HepG2 (cell line): ENCODE results near the gene BEST2. TPM values are rescaled to one million over a fixed set of nuclear protein-coding genes. Genes with fewer than 3 reads are reported as not detected.
A peak's percentile ranks its signal among the peaks of the same experiment; 100 is the strongest.

Experiments used
- DR1 ChIP-seq: sonication (generic); formaldehyde crosslinking; IDR thresholded peaks from 2 replicates; pipeline ENCODE4 v1.8.0; 2021; ENCODE audit warnings: mild to moderate bottlenecking, missing genetic modification reagents, inconsistent platforms
- ELF3 ChIP-seq: IDR thresholded peaks from 2 replicates; pipeline ENCODE4 v1.6.1; 2016; ENCODE audit warnings: missing genetic modification reagents, missing compliant biosample characterization
- GABPB1 ChIP-seq: IDR thresholded peaks from 2 replicates; pipeline ENCODE4 v1.6.1; 2016; ENCODE audit warnings: mild to moderate bottlenecking, missing genetic modification reagents, moderate library complexity, missing compliant biosample characterization
- KLF11 ChIP-seq: IDR thresholded peaks from 2 replicates; pipeline ENCODE4 v1.6.1; 2016; ENCODE audit warnings: missing compliant biosample characterization
- MED1 ChIP-seq: sonication (generic); formaldehyde crosslinking; IDR thresholded peaks from 2 replicates; pipeline ENCODE4 v1.4.0; 2020; ENCODE audit warnings: missing genetic modification reagents
- NR1H2 ChIP-seq: sonication (generic); formaldehyde crosslinking; IDR thresholded peaks from 2 replicates; pipeline ENCODE4 v1.8.1; 2022; ENCODE audit warnings: low read depth, missing genetic modification reagents, borderline replicate concordance
- POLR2A ChIP-seq, 2 experiments: IDR thresholded peaks; 2 replicates each; pipeline ENCODE4 v1.6.1; 2011; ENCODE audit warnings: low read depth in 2 of 2, low read length in 2 of 2, mild to moderate bottlenecking in 1 of 2, moderate library complexity in 1 of 2; ENCODE audit not compliant: insufficient read depth in 1 of 2
- SALL1 ChIP-seq: sonication (generic); formaldehyde crosslinking; IDR thresholded peaks from 2 replicates; pipeline ENCODE4 v1.8.0; 2022; ENCODE audit warnings: mild to moderate bottlenecking, missing genetic modification reagents
- SIN3A ChIP-seq: IDR thresholded peaks from 2 replicates; pipeline ENCODE4 v1.6.1; 2011; ENCODE audit warnings: low read depth, mild to moderate bottlenecking, control low read depth, low read length, borderline replicate concordance
- U2AF1 ChIP-seq: fragments of 200-400 bp; formaldehyde crosslinking; optimal IDR thresholded peaks from 2 replicates; pipeline ENCODE3; 2017; ENCODE audit warnings: mild to moderate bottlenecking, low read depth, low read length
- ZBTB4 ChIP-seq: sonication (generic); formaldehyde crosslinking; IDR thresholded peaks from 2 replicates; pipeline ENCODE4 v1.4.0; 2020; ENCODE audit warnings: missing genetic modification reagents, mild to moderate bottlenecking, borderline replicate concordance
- ZC3H4 ChIP-seq: sonication (generic); formaldehyde crosslinking; IDR thresholded peaks from 2 replicates; pipeline ENCODE4 v1.4.0; 2020; ENCODE audit warnings: missing genetic modification reagents, borderline replicate concordance
- ZFP90 ChIP-seq: sonication (generic); formaldehyde crosslinking; IDR thresholded peaks from 2 replicates; pipeline ENCODE4 v1.8.0; 2022; ENCODE audit warnings: missing genetic modification reagents, mild to moderate bottlenecking, inconsistent platforms, borderline replicate concordance
- ZMYM4 ChIP-seq: sonication (generic); formaldehyde crosslinking; IDR thresholded peaks from 2 replicates; pipeline ENCODE4 v1.8.1; 2023; ENCODE audit warnings: mild to moderate bottlenecking, missing genetic modification reagents
- ZNF136 ChIP-seq: sonication (generic); formaldehyde crosslinking; IDR thresholded peaks from 2 replicates; pipeline ENCODE4 v1.8.1; 2022; ENCODE audit warnings: low read depth, mild to moderate bottlenecking, moderate library complexity, missing genetic modification reagents
- ZNF230 ChIP-seq: sonication (generic); formaldehyde crosslinking; IDR thresholded peaks from 2 replicates; pipeline ENCODE4 v1.4.0; 2020; ENCODE audit warnings: mild to moderate bottlenecking, missing genetic modification reagents
- ZNF256 ChIP-seq: sonication (generic); formaldehyde crosslinking; conservative IDR thresholded peaks from 2 replicates; pipeline ENCODE4 v1.4.0; 2020; ENCODE audit warnings: missing genetic modification reagents
- ZNF260 ChIP-seq: sonication (generic); formaldehyde crosslinking; IDR thresholded peaks from 2 replicates; pipeline ENCODE4 v1.4.0; 2020; ENCODE audit warnings: missing genetic modification reagents, low read depth, mild to moderate bottlenecking, borderline replicate concordance
- ZNF263 ChIP-seq: sonication (generic); formaldehyde crosslinking; IDR thresholded peaks from 2 replicates; pipeline ENCODE4 v1.4.0; 2020; ENCODE audit warnings: missing genetic modification reagents
- ZNF317 ChIP-seq: sonication (generic); formaldehyde crosslinking; IDR thresholded peaks from 2 replicates; pipeline ENCODE4 v1.5.0; 2020; ENCODE audit warnings: mild to moderate bottlenecking, missing genetic modification reagents
- ZNF430 ChIP-seq: sonication (generic); formaldehyde crosslinking; IDR thresholded peaks from 2 replicates; pipeline ENCODE4 v1.9.0; 2021; ENCODE audit warnings: mild to moderate bottlenecking, missing genetic modification reagents
- ZNF878 ChIP-seq: sonication (generic); formaldehyde crosslinking; IDR thresholded peaks from 2 replicates; pipeline ENCODE4 v1.8.1; 2023; ENCODE audit warnings: mild to moderate bottlenecking, missing genetic modification reagents, moderate library complexity
- ZSCAN20 ChIP-seq: sonication (generic); formaldehyde crosslinking; IDR thresholded peaks from 2 replicates; pipeline ENCODE4 v1.4.0; 2020; ENCODE audit warnings: missing genetic modification reagents, mild to moderate bottlenecking, borderline replicate concordance
- polyA plus RNA-seq, 8 experiments: library from polyadenylated mRNA; depleted of rRNA in 3 of 8; stranded (reverse) in 7 of 8; unstranded in 1 of 8; fragments of >200 nt; fragmentation: Illumina TruSeq in 4 of 8; extraction: Trizol in 4 of 8; gene quantifications; 2 replicates each; pipeline versions ENCODE4 v1.2.1 to v1.2.3, GENCODE V29; 2011 to 2016; ENCODE audit warnings: low read depth in 4 of 8, missing spikeins in 1 of 8, mixed read lengths in 1 of 8; ENCODE audit not compliant: insufficient read depth in 1 of 8
- total RNA-seq, 5 experiments: library from RNA; depleted of rRNA; stranded (reverse); fragments of >200 nt; fragmentation: Illumina TruSeq; extraction: Trizol; gene quantifications; 2 replicates each; pipeline ENCODE4 v1.2.3, GENCODE V29; 2016; ENCODE audit warnings: low read depth in 1 of 5
- TF ChIP-seq, protein P1 (sequence below): sonication (generic); formaldehyde crosslinking; IDR thresholded peaks from 2 replicates; pipeline ENCODE4 v1.4.0; 2020; ENCODE audit warnings: mild to moderate bottlenecking, missing genetic modification reagents, borderline replicate concordance
- TF ChIP-seq, protein P2 (sequence below): sonication (generic); formaldehyde crosslinking; IDR thresholded peaks from 2 replicates; pipeline ENCODE4 v1.4.0; 2020; ENCODE audit warnings: missing genetic modification reagents

Gene BEST2
- total and polyA plus RNA-seq, 2 of the 13 experiments (the other 11 are each of a cell fraction or from before 2014, with no cell fraction given): not detected

GRCh38 chr19:12792051-12792852 lies 40.7 kb downstream of the BEST2 start (continued):
- peak; percentile 32; the same call in 1 of the 2 replicates for TF ChIP-seq DR1 (CRISPR knock-in tag)
- peak; percentile 46; the same call in 1 of the 2 replicates for TF ChIP-seq ZMYM4 (CRISPR knock-in tag)
- no peak for TF ChIP-seq U2AF1
- TF ChIP-seq ZNF260: no peak
- TF ChIP-seq ZNF230 (CRISPR knock-in tag): no peak
- TF ChIP-seq SIN3A: 0 out of 2 replicates have a peak, but pooled peaks have one; percentile 46
- no peak for TF ChIP-seq ZNF136 (CRISPR knock-in tag)
- TF ChIP-seq GABPB1 (CRISPR knock-in tag): peak; percentile 93
- peak; percentile 64; the same call in 1 of the 2 replicates for TF ChIP-seq ZNF430 (CRISPR knock-in tag)
- peak; percentile 56 for TF ChIP-seq ZFP90 (CRISPR knock-in tag)
- TF ChIP-seq KLF11: no peak
- peak; percentile 80; the same call in 1 of the 2 replicates for TF ChIP-seq ZNF878 (CRISPR knock-in tag)
- peak; percentile 33 to 51; a peak in 2 of 4 replicates for TF ChIP-seq POLR2A (IDR thresholded peaks at IDR 0.05; ENCODE audit: insufficient read depth in 1 of 2, low read depth in 2 of 2, low read length in 2 of 2)
- TF ChIP-seq NR1H2 (CRISPR knock-in tag): no peak
- TF ChIP-seq ZNF256 (CRISPR knock-in tag): peak; percentile 58; the same call in 1 of the 2 replicates
- TF ChIP-seq, protein P1, sequence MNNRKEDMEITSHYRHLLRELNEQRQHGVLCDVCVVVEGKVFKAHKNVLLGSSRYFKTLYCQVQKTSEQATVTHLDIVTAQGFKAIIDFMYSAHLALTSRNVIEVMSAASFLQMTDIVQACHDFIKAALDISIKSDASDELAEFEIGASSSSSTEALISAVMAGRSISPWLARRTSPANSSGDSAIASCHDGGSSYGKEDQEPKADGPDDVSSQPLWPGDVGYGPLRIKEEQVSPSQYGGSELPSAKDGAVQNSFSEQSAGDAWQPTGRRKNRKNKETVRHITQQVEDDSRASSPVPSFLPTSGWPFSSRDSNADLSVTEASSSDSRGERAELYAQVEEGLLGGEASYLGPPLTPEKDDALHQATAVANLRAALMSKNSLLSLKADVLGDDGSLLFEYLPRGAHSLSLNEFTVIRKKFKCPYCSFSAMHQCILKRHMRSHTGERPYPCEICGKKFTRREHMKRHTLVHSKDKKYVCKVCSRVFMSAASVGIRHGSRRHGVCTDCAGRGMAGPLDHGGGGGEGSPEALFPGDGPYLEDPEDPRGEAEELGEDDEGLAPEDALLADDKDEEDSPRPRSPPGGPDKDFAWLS (CRISPR knock-in tag): no peak
- no peak for TF ChIP-seq ZBTB4 (CRISPR knock-in tag)
- peak; percentile 61; the same call in 1 of the 2 replicates for TF ChIP-seq ZNF317 (CRISPR knock-in tag)
- peak; percentile 72 for TF ChIP-seq ELF3 (CRISPR knock-in tag)
- TF ChIP-seq ZNF263: 0 out of 2 replicates have a peak, but pooled peaks have one; percentile 55
- TF ChIP-seq SALL1 (CRISPR knock-in tag): peak; percentile 71
- TF ChIP-seq ZC3H4 (CRISPR knock-in tag): no peak
- no peak for TF ChIP-seq ZSCAN20 (CRISPR knock-in tag)
- peak; percentile 60 for TF ChIP-seq MED1 (CRISPR knock-in tag)
- TF ChIP-seq, protein P2, sequence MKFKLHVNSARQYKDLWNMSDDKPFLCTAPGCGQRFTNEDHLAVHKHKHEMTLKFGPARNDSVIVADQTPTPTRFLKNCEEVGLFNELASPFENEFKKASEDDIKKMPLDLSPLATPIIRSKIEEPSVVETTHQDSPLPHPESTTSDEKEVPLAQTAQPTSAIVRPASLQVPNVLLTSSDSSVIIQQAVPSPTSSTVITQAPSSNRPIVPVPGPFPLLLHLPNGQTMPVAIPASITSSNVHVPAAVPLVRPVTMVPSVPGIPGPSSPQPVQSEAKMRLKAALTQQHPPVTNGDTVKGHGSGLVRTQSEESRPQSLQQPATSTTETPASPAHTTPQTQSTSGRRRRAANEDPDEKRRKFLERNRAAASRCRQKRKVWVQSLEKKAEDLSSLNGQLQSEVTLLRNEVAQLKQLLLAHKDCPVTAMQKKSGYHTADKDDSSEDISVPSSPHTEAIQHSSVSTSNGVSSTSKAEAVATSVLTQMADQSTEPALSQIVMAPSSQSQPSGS: no peak
